RWPE2 (cell line): ENCODE data around the gene UGT1A8.

Experiments used
- ATAC-seq: fragments of 200-7000 bp; cut with Tn5 transposase; 3 replicates; pipeline ENCODE4 v1.9.1; 2021; ENCODE audit warnings: low read depth
- DNase-seq: peaks from one replicate; pipeline ENCODE4 v3.0.0-alpha.2; 2020; ENCODE audit warnings: low spot score
- H3K27ac ChIP-seq: fragments of 450-650 bp; 2 replicates; pipeline ENCODE4 v1.5.1; 2017; ENCODE audit warnings: mild to moderate bottlenecking; ENCODE audit not compliant: poor library complexity, severe bottlenecking
- H3K27me3 ChIP-seq: fragments of 250-450 bp; sonication (Bioruptor Pico); 2 replicates; pipeline ENCODE4 v1.5.1; 2021; ENCODE audit warnings: mild to moderate bottlenecking, moderate library complexity; ENCODE audit not compliant: insufficient read depth, poor library complexity, severe bottlenecking
- H3K36me3 ChIP-seq: fragments of 250-450 bp; sonication (Bioruptor Pico); 2 replicates; pipeline ENCODE4 v1.5.1; 2020; ENCODE audit warnings: low read depth, mild to moderate bottlenecking, moderate library complexity
- H3K4me1 ChIP-seq: fragments of 250-450 bp; sonication (Bioruptor Pico); 2 replicates; pipeline ENCODE4 v1.5.1; 2021; ENCODE audit warnings: mild to moderate bottlenecking, moderate library complexity; ENCODE audit not compliant: insufficient read depth, poor library complexity, severe bottlenecking
- H3K4me3 ChIP-seq: fragments of 250-450 bp; sonication (Bioruptor Pico); 2 replicates; pipeline ENCODE4 v1.5.1; 2021; ENCODE audit warnings: mild to moderate bottlenecking, moderate library complexity; ENCODE audit not compliant: severe bottlenecking
- H3K9me3 ChIP-seq: fragments of 250-450 bp; sonication (Bioruptor Pico); 2 replicates; pipeline ENCODE4 v1.5.1; 2021; ENCODE audit warnings: mild to moderate bottlenecking, moderate library complexity; ENCODE audit not compliant: severe bottlenecking
- CTCF ChIP-seq: fragments of 450-650 bp; IDR thresholded peaks from one replicate; pipeline ENCODE4 v1.5.1; 2017; ENCODE audit warnings: mild to moderate bottlenecking, moderate library complexity; ENCODE audit not compliant: poor library complexity, severe bottlenecking

UGT1A8 gene

GRCh38 chr2:233668605-233669260 lies 51.3 kb downstream of the UGT1A8 start:
- H3K27me3 ChIP-seq, result no peaks in the 10 kb centered on the region
- no peak for TF ChIP-seq CTCF
- no peaks in the 10 kb centered on the region for H3K4me1 ChIP-seq
- H3K27ac ChIP-seq, result no peak overlapping the region
- DNase-seq, result no peak
- H3K36me3 ChIP-seq, result no peaks in the 10 kb centered on the region
- no peak overlapping the region for H3K4me3 ChIP-seq
- H3K9me3 ChIP-seq, result no peaks in the 10 kb centered on the region
- ATAC-seq, result no peak

GRCh38 chr2:233671290-233672161 lies 54.1 kb downstream of the UGT1A8 start, which contains the start of gene UGT1A9:
Gene UGT1A9, plus strand, starts transcription at chr2:233671898. Its CDS starts 37 bp downstream, at chr2:233671935.
- Histone ChIP-seq H3K9me3 (no peaks in the 10 kb centered on the region), H3K27ac (no peak within 1 kb of the TSS), H3K4me1 (no peaks in the 10 kb centered on the region), H3K27me3 (no peaks in the 10 kb centered on the region), H3K36me3 (no peaks in the 10 kb centered on the region), H3K4me3 (no peak within 1 kb of the TSS)
- no peak for TF ChIP-seq CTCF
- DNase-seq, result no peak
- no peak for ATAC-seq

GRCh38 chr2:233672886-233673285 lies 55.5 kb downstream of the UGT1A8 start:
- Histone ChIP-seq H3K9me3 (no peaks in the 10 kb centered on the region), H3K27ac (no peak overlapping the region), H3K4me1 (no peaks in the 10 kb centered on the region), H3K27me3 (no peaks in the 10 kb centered on the region), H3K4me3 (no peak overlapping the region), H3K36me3 (no peaks in the 10 kb centered on the region)
- DNase-seq, result no peak
- TF ChIP-seq CTCF, result no peak
- ATAC-seq, result no peak

- H3K36me3 ChIP-seq, result no peaks in the 10 kb centered on the region
- no peak for TF ChIP-seq CTCF
- no peaks in the 10 kb centered on the region for H3K27me3 ChIP-seq
Observed at GRCh38 chr2:233673896-233674295, 56.5 kb downstream of the UGT1A8 start.

More at GRCh38 chr2:233673896-233674295, 56.5 kb downstream of the UGT1A8 start:
- Histone ChIP-seq H3K27ac (no peak overlapping the region), H3K4me3 (no peak overlapping the region), H3K4me1 (no peaks in the 10 kb centered on the region), H3K9me3 (no peaks in the 10 kb centered on the region)
- no peak for DNase-seq
- ATAC-seq, result no peak
